Stimulated activated CD8-positive, alpha-beta memory T cell treated with anti-CD3 and anti-CD28 coated beads, Interleukin-15, amount 100 ng/mL, for 4 hours (primary cell): Measurements from ENCODE around the gene ACOD1.
"Not testable (repeated sequence)": the region's sequence is repeated elsewhere in the genome, so short reads cannot be mapped to it uniquely, and the experiment has no call there.

Experiments used
- DNase-seq, 2 donors: peaks; one replicate each; pipeline ENCODE4 v3.0.0-alpha.2; 2020; ENCODE audit warnings: low read depth in 2 of 2

Gene ACOD1

DNA sequence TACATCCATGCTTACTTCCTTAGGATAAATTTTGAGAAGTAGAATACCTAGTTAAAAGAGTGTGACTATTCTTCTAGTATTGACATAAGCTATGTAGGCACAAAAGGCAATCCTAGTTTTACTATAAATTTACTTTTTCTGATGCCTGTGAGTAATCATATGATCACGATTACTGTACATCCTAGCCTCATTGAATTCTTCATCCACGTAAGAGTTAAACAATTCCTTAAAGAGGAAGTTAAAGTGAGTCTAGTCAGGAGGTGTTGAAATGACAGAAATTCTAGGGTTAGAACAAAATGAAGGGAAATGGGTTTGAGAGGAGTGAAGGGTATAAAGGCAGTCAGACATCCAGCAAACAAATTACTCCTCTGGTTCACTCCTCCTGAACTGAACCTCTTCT is at the start of gene ACOD1:
TSS of gene ACOD1 (plus strand) at position 363 of the 400 bp plus-strand sequence. CDS start 48 bp downstream, outside the sequence.
- no peak for DNase-seq

DNA sequence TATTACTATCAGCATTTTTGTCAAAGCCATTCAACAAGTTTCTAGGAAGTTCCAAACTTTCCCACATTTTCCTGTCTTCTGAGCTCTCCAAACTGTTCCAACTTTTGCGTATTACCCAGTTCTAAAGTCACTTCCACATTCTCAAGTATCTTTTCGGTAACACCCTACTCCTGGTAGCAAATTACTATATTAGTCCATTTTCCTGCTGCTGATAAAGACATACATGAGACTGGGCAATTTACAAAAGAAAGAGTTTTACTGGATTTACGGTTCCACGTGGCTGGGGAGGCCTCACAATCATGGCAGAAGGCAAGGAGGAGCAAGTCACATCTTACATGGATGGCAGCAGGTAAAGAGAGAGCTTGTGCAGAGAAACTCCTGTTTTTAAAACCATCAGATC is 49.2 kb upstream of the ACOD1 start:
- not testable (repeated sequence) for DNase-seq

DNA sequence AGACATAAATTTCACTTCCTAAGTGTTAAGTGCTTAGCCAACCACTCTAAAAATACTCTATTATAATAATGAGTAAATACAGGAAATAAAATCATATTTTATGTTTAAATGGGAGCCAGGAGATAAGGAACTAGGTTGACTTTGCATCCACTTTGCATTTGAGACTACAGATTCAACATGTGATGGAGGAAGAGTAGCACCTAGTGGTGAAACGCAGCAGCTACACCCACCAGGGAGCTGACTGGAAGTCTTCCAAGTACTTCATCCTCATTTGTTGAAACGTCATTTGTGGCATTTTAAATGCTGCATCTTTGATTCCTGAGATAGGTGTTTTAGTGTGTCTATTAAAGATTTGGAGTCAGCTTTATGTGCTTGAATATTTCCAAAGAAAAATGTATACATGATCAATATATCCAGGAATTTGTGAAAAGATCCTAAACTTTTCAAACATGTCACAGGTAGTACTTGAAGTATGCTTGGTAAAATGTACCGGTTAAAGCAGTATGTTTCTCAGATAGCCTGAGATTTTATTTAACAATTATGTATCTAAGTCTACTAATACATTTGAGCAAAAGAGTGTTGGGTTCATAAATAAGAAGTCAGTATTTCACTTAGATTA is 44.7 kb upstream of the ACOD1 start:
- DNase-seq = peak in 1 of 2 donors; percentile 51

DNA sequence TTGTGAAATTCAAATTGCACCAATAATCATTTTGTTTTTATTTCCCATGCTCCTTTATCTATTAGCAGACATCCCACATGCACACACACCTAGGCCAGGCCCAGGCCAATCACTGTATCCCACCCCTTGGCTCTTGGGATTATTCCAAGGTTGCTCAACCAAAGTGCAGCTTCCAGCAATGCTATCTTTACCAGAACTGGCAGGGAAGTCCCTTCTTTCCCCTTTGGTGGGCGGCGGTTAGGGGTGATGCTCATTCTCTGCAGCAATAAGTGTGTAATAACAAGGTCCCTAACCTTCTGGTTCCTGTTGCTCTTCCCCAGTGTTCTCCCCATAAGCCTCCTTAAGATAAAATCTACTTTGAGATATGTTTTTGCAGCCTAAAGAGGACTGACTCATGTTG is 43.8 kb upstream of the ACOD1 start:
- no peak for DNase-seq

DNA sequence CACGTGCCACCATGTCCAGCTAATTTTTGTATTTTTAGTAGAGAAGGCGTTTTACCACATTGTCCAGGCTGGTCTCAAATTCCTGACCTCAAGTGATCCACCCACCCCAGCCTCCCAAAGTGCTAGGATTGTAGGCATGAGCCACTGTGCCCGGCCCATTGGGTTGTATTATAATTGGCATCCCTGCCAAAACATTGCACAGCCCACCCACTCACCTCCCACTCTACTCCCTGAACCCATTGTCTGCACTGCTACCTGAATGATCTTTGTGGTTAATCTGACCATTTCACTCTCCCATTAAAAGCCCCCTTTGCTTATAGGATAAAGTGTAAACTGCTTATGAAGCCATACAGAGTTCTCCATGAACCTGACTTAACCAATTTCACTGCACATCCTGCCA is 35.8 kb upstream of the ACOD1 start:
- DNase-seq = no peak

DNA sequence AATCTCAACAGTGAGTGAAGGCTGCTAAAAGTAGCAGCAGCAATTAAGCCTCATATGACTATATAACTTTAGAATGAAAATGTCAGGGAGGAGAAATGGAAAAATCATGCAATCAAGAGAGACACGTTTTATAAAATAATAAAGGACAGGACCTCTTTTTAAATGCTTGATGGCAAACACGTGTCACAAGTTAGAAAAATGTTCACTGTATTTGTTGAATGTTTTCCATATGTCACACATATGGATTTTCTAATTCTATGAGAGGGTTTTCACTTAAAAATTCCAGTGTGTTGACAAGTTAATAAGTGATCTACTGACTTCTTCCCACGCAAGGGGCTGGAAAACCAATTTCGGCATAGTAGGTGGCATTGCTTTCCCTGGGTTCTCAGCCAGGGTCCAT is 34.4 kb upstream of the ACOD1 start:
- DNase-seq = no peak

DNA sequence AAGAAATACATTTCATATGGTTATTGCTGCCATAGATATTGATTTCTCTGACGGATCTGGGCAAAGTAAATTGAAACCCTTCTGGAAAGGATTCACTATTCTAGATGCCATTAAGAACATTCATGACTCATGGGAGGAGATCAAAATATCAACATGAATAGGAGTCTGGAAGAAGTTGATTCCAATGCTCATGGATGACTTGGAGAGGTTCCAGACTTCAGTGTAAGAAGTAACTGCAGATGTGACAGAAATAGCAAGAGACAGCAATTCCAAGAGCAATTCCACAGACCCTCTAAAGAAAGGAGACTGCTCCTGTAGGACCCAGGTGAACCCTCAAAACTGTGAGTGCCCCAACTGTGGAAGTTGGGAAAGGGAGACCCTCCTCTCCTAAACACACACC is 31.2 kb upstream of the ACOD1 start:
- DNase-seq = no peak

DNA sequence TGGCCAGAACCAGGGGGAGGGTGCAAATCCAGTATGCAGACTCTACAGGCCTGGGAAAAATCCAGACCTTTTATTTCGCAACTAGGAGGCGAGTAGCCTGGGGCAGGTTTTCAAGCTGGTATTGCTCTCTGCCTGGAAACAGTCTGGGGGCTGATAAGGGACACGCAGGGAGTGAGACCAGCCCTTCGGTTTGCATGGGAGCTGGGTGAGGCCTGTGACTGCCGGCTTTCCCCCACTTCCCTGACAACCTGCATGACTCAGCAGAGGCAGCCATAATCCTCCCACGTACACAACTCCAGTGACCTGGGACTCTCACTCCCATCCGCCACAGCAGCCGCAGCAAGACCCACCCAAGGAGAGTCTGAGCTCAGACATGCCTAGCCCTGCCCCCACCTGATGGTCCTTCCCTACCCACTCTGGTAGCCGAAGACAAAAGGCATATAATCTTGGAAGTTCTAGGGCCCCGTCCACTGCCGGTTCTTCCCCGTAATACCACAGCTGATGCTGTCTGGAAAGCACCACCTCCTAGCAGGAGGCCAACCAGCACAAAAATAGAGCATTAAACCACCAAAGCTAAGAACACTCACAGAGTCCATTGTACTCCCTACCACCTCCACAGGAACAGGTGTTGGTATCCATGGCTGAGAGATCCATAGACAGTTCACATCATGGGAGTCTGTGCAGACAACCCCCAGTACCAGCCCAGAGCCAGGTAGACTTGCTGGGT is 30.4 kb upstream of the ACOD1 start:
- not testable (repeated sequence) for DNase-seq

DNA sequence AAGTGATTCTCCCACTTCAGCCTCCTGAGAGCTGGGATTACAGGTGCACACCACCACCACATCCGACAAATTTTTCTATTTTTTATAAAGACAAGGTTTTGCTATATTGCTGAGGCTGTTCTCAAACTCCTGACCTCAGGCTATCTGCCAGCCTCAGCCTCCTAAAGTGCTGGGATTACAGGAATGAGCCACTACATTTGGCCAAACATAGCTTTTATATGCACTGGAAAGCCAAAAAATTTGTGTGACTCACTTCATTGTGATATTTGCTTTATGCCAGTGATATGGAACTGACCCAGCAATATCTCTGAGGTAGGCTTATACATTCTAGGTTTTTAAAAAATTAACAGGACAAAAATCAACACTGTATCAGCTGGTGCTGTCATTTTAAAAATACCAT is 26.8 kb upstream of the ACOD1 start:
- no peak for DNase-seq

DNA sequence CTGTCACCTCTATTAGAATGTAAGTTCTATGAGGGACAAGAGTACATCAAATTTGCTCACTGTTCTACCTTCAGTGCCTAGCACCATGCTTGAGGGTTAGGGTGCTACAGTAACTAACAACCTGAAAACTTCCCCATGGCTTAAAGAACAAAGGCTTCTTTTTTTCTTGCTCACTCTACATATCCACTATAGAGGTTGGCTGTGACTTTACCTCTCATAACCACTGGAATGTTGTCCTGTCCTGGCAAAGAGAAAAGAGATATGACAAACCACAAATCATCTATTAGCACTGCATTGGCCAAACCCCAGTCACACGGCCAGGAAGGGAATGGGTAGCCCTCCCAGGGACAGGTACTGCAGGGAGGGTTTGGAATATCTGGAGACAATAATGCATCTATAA is 23.2 kb upstream of the ACOD1 start:
- no peak for DNase-seq

DNA sequence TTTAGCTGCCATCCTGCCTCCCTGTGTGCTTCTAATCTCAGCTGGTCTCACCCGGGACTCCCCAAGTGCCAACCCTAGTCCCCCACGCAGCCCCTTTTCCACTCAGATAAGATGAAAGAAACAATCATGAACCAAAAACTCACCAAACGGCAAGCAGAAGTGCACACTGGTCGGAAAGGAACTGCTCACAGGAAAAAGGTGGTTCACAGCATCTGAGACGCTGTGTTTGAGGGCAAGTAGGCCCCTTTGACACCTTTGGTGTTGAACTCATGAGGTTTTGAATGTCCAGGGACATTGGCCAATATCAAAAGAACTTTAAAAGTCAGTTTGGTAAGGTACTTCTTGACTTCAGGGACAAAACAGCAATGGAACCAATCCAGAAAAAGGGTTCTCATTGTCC is 20.4 kb upstream of the ACOD1 start:
- no peak for DNase-seq

DNA sequence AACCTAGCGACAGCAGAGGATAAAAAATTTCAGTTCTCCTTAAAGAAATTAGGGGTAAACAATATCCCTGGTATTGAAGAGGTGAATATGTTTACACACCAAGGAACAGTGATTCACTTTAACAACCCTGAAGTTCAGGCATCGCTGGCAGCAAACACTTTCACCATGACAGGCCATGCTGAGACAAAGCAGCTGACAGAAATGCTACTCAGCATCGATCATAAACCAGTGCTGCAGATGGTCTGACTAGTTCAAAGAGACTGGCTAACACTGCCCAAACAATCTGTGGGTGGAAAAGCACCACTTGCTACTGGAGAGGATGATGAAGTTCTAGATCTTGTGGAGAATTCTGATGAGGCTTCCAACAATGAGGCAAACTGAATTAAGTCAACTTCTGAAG is 19.9 kb upstream of the ACOD1 start:
- no peak for DNase-seq

DNA sequence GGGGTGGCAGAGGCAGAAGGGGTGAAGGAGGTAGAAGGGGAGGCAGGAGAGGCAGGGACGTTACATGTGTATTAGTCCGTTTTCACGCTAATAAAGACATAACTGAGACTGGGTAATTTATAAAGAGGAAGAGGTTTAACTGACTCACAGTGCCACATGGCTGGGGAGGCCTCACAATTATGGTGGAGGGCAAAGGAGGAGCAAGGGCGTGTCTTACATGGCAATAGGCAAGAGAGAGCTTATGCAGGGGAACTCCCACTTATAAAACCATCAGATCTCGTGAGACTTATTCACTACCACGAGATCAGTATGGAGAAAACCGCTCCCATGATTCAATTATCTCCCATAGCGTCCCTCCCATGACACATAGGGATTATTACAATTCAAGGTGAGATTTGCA is 19.0 kb upstream of the ACOD1 start:
- DNase-seq = no peak

DNA sequence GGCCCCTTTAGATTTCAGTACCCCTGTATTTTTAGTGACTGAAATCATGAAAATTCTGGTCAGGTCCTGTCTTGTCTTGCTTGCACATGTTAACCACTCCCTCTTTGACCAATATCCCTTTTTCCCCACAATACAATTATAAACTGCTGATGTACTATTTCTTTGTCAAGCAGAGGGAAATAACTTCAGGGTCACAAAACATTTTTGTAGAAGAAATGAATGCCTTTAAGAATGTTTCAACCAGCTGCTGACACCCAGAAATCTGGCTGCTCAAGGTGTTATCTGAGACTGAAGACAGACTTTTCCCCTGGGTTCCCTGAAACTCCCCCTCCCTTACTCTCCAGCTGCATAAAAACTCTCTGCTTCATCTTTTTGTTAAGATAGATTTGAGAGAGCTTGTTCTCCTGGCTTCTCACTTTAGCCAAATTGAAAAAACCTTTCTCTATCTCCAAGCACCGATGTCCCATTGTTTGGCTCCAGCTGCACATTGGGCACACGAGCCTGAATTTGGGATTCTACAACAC is 18.4 kb upstream of the ACOD1 start:
- no peak for DNase-seq

DNA sequence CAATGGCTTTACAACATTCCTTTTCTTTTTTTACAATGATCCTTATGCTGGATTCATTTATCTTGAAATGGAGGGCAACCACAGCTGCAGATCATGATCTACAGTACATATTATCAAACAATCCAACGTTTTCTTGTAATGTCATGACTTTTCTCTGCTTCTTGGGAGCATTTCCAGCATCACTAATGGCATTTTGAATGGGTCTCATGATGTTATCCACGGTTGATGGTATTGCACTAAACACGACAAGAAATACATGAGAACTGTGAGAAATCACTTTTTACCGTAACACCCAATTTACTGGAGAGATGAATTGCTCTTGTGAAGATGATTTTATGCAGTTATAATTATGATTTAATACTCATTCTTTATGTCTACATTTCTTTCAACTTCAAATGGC is 16.2 kb upstream of the ACOD1 start:
- DNase-seq = no peak

DNA sequence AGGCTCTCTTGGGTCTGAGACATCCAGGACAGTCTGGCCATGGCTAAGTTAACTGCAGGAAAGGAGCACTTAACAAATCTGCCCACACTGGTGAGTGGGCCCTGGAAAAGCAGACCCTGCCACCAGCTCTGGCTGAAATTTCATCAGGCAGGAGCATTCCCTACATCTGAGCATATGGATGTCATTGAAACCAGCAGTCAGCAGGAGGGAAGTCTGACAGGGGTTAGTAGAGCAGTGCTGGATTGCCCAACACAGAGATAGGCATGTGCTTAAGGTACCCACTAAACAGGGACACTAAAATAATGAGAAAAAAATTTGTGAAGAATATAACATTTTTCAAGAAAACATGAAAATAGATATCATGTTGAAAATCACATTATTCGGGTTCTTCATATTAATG is 13.6 kb upstream of the ACOD1 start:
- DNase-seq = no peak

DNA sequence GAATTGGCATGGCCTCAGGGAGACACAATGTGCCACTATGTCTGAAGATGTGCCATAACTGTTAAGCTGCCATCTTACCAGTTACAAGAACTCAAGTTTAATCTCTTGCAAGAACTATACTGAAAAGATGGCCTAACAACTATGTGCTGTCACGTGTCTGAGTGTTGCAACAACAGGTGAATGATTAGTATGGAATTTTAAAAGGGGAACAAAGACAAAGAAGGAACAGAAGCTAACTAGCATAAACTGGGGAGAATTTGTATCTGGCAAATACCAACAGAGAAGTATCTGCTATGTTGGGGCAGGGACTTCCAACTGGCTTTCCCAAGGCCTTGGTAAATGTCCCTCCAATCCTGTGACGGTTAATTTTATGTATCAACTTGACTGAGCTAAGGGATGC is 11.5 kb upstream of the ACOD1 start:
- no peak for DNase-seq

DNA sequence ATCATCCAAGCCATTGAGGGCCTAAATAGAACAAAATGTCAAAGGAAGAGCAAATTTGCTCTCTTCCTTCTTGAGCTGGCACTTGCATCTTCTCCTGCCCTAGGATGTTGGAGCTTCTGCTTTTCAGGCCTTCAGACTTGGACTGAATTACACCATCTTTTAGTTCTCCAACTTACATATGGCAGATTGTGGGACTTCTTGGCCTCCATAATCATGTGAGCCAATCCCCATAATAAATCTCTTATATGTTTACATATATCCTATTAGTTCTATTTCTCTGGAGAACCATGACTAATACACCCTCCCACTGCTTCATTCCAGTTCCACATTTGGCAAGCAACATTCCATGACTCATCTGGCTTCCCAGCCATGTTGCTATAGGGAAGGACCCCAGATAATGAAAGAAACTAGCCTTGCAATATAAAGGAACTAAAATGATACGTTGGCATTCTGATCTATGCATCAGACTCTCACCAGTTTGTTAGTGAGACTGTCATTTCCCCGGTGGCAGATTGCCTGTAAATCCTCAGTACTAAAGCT is 11.0 kb upstream of the ACOD1 start:
- no peak for DNase-seq

DNA sequence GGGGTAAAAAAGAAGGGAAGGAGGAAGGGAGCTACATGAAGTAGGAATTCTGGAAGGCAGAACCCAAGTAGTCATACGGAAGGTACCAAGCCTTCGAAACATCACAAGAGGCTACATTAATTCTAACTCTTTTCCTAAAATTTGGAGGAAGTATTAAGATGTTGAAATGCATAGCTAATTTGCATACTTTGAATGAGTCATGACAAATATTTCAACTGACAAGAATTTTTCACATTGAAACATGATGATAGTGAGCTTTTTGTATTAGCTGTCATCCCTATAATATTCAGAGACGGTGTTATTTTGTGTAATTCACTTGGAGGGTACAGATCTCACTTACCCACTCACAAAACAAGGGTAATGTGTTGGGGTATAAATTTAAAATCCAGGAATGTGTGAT is 9.1 kb upstream of the ACOD1 start:
- DNase-seq = no peak

DNA sequence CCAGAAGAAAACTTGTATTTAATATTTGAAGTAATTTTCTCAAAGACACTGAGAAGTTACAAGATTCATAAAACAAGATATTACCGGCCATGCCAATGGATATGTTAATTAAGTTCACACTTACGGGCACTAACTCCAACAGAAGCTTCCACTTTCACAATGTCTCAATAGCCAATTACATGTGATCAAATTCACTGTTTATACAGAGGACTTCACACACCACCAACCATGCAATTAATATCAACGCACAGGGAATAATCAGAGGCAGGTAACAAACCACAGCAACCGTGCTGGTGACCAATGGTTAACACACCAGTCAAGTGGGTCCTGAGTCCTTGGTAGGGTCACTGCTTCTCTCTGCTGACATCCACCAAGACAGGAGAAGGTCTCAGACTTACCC is 5.9 kb upstream of the ACOD1 start:
- no peak for DNase-seq

DNA sequence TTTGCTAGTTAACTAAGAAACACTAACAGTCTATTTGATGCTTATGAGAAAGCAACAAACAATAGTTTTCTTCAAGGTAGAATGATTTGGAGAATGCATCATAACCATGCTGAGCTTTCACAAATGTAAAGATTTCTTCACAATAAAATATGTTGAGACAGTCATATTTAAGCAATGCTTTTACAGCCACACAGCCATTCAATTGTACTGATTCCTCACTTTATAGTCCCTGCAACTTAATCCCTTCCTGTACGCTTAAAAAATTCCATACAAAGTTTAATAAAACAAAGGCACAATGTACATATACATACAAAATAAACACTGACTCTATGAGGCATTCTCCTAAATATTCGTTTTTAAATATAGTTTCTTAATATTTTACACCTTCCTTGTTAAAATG is 4.7 kb upstream of the ACOD1 start:
- DNase-seq = no peak

DNA sequence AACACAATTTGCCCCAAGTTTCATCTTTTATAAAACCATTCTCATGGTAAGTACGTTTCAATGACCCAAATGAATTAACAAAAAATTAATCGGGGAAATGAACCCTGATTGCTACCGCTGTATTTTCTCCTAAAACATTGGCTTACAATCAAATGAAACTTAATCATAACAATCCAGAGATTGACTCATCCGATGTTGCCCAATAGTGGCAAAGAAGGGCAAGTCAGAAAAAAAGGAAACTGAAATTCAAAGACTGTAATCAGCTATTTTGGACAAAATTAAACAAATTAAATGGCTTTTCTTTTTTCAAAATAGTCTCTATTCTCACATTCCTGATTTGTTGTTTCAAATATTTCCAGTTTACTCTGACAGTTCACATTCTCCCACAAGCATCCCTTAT is 3.9 kb upstream of the ACOD1 start:
- no peak for DNase-seq

DNA sequence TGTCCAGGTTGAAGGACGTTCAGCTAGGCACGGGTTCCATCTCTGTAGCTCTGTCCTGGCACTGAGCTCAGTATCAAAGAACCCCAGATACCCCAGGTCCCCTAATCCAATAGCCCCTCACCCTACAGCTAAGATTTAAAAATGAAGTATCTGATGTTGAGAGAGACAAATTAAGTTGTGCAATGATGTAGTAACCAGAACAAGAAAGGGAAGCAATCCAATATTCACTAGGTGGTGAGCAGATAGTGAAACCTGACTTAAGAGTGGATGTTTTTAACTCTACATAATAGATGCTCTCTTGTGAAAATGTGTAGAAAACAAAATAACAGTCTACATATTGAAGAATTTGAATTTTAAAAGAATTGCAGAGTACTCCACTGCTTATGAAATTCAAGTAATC is 1.8 kb downstream of the ACOD1 start:
- DNase-seq = no peak
